Colonic mucosa (tissue), 4 donors: ENCODE measurements around the gene TNNC1. TPM values are rescaled to one million over a fixed set of nuclear protein-coding genes. Genes with fewer than 3 reads are reported as not detected.

Source experiments
- DNase-seq: peaks from one replicate; pipeline ENCODE4 v3.0.0-alpha.2; 2020
- H3K27ac ChIP-seq: fragments of 200-600 bp; one replicate; pipeline ENCODE4 v1.8.0; 2021
- H3K27me3 ChIP-seq: fragments of 200-600 bp; one replicate; pipeline ENCODE4 v1.8.0; 2021
- H3K36me3 ChIP-seq: fragments of 200-600 bp; one replicate; pipeline ENCODE4 v1.8.0; 2021
- H3K4me1 ChIP-seq: fragments of 200-600 bp; one replicate; pipeline ENCODE4 v1.8.0; 2021; ENCODE audit warnings: mild to moderate bottlenecking
- H3K4me3 ChIP-seq: fragments of 200-600 bp; one replicate; pipeline ENCODE4 v1.8.0; 2021
- H3K9ac ChIP-seq, 2 donors: one replicate each; pipeline ENCODE4 v1.7.0; 2013; ENCODE audit warnings: control low read depth in 2 of 2, low read depth in 2 of 2, low read length in 2 of 2
- H3K9me3 ChIP-seq: fragments of 200-600 bp; one replicate; pipeline ENCODE4 v1.8.0; 2021
- CTCF ChIP-seq: fragments of 200-600 bp; IDR thresholded peaks from one replicate; pipeline ENCODE4 v1.8.0; 2022; ENCODE audit warnings: antibody characterized with exemption, mild to moderate bottlenecking
- intact Hi-C: fragments of 100-400 bp; cut with DNase I; formaldehyde crosslinking; loops from one replicate; pipeline ENCODE4 v1.14.1; 2022
- total RNA-seq, 2 donors: library from RNA; stranded (reverse); fragmentation: NEBNext Ultra II Directional in 1 of 2; extraction: Animal tissue kit (Norgen Biotek cat#: 25700) in 1 of 2; gene quantifications; one replicate each; pipeline ENCODE4 v1.2.1, GENCODE V29; 2021
- donor health status: healthy.
- donor health status: DM: no; HTN: no; CAD: no.
- donor health status: DM: no; HTN: no; CAD: no.

TNNC1 gene
- total RNA-seq, 2 donors from 2014 or later = 1.1 to 1.5 TPM

GRCh38 chr3:52443791-52444687, 9.8 kb downstream of the TNNC1 start:
- no peaks in the 10 kb centered on the region for H3K27me3 ChIP-seq
- no peaks in the 10 kb centered on the region for H3K9me3 ChIP-seq
- TF ChIP-seq CTCF = no peak
- DNase-seq = no peak
- H3K9ac ChIP-seq = no peak overlapping the region
- H3K27ac ChIP-seq = no peak overlapping the region
- H3K4me3 ChIP-seq = no peak overlapping the region
- intact Hi-C loops = no loop called here
- no peaks in the 10 kb centered on the region for H3K36me3 ChIP-seq
- no peaks in the 10 kb centered on the region for H3K4me1 ChIP-seq

GRCh38 chr3:52443268-52443610, 10.6 kb downstream of the TNNC1 start:
- Histone ChIP-seq H3K4me1 (no peaks in the 10 kb centered on the region), H3K9me3 (no peaks in the 10 kb centered on the region), H3K9ac (no peak overlapping the region), H3K27me3 (no peaks in the 10 kb centered on the region), H3K27ac (no peak overlapping the region), H3K36me3 (no peaks in the 10 kb centered on the region), H3K4me3 (no peak overlapping the region)
- no peak for DNase-seq
- no peak for TF ChIP-seq CTCF
- intact Hi-C loops = no loop called here

GRCh38 chr3:52442409-52443267, 11.2 kb downstream of the TNNC1 start:
- Histone ChIP-seq H3K4me1 (no peaks in the 10 kb centered on the region), H3K9me3 (no peaks in the 10 kb centered on the region), H3K36me3 (no peaks in the 10 kb centered on the region), H3K27ac (no peak overlapping the region), H3K4me3 (no peak overlapping the region), H3K9ac (no peak overlapping the region), H3K27me3 (no peaks in the 10 kb centered on the region)
- DNase-seq = no peak
- TF ChIP-seq CTCF = no peak
- intact Hi-C loops = no loop called here

GRCh38 chr3:52441772-52442332, 12.0 kb downstream of the TNNC1 start:
- Histone ChIP-seq H3K36me3 (no peaks in the 10 kb centered on the region), H3K27me3 (no peaks in the 10 kb centered on the region), H3K9ac (no peak overlapping the region), H3K9me3 (no peaks in the 10 kb centered on the region), H3K27ac (no peak overlapping the region), H3K4me3 (no peak overlapping the region), H3K4me1 (no peaks in the 10 kb centered on the region)
- DNase-seq = no peak
- TF ChIP-seq CTCF = no peak
- intact Hi-C loops = no loop called here

- no peak for DNase-seq
- no peak overlapping the region for H3K27ac ChIP-seq
- no peaks in the 10 kb centered on the region for H3K36me3 ChIP-seq
- H3K9ac ChIP-seq = no peak overlapping the region
- no peak for TF ChIP-seq CTCF
- no peaks in the 10 kb centered on the region for H3K4me1 ChIP-seq
- no peaks in the 10 kb centered on the region for H3K9me3 ChIP-seq
- H3K27me3 ChIP-seq = no peaks in the 10 kb centered on the region
- intact Hi-C loops = no loop called here
- H3K4me3 ChIP-seq = no peak overlapping the region
These were observed 12.6 kb downstream of the TNNC1 start for GRCh38 chr3:52441091-52441771.
